ENCODE data around the gene SERPINB6.

DNA sequence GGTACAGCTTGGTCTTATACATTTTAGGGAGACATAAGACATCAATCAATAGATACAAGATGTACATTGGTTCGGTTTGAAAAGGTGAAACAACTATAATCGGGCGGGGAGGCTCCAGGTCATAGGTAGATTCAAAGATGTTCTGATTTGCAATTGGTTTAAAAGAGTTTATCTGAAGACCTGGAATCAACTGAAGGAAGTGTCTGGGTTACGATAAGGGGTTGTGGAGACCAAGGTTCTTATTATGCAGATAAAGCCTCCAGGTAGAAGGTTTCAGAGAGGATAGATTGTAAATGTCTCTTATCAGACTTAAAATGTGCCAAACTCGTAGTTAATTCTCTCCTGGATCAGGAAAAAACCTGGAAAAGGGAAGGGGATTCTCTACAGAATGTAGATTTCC lies 5.9 kb upstream of the SERPINB6 start:
- TF ChIP-seq, protein P1, sequence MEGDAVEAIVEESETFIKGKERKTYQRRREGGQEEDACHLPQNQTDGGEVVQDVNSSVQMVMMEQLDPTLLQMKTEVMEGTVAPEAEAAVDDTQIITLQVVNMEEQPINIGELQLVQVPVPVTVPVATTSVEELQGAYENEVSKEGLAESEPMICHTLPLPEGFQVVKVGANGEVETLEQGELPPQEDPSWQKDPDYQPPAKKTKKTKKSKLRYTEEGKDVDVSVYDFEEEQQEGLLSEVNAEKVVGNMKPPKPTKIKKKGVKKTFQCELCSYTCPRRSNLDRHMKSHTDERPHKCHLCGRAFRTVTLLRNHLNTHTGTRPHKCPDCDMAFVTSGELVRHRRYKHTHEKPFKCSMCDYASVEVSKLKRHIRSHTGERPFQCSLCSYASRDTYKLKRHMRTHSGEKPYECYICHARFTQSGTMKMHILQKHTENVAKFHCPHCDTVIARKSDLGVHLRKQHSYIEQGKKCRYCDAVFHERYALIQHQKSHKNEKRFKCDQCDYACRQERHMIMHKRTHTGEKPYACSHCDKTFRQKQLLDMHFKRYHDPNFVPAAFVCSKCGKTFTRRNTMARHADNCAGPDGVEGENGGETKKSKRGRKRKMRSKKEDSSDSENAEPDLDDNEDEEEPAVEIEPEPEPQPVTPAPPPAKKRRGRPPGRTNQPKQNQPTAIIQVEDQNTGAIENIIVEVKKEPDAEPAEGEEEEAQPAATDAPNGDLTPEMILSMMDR (conservative IDR thresholded peaks at IDR 0.05): no peak
- TF ChIP-seq EZH2 (IDR thresholded peaks at IDR 0.05; ENCODE audit: low read depth): no peak
